Measurements from ENCODE around the gene TOP2B. TPM values are rescaled to one million over a fixed set of nuclear protein-coding genes. Genes with fewer than 3 reads are reported as not detected.

TOP2B gene
- total and polyA plus RNA-seq, 4 donors = 13.5 to 52.9 (median 34.5) TPM

DNA sequence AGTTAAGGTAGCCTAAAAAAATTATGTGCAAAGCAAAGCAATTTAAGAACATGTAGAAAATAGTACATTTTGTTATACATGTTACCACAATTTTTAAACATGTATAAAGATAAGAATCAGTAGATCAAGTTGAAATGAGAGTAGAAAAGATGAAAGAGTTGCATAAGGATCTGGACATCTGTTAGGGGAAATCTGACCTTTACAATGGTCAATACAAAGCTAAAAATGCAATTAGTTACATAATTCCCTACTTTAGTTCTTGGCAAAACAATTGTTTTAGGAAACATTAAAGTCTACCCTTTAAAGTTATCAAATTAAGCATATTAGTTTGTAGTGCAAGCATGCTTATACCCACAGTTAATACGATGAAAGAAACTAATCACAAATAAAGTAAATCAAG is 32.7 kb downstream of the TOP2B start:
- peaks cover 1 to 37% (median 15%) of the 10 kb centered on the region in 4 donors for H3K36me3 ChIP-seq (ENCODE audit: control insufficient read depth in 4 of 4, insufficient read depth in 3 of 4, low read depth in 1 of 4, low read length in 3 of 4)
- no peak overlapping the region for H3K27ac ChIP-seq (ENCODE audit: low read depth in 1 of 2, low read length in 2 of 2)
- no peak overlapping the region for H3K9ac ChIP-seq (ENCODE audit: low read depth in 1 of 2, low read length in 2 of 2)
- WGBS = 45% methylated on average over 1 of the region's 1 CpG
- H3K4me1 ChIP-seq (ENCODE audit: control insufficient read depth in 4 of 4, insufficient read depth in 4 of 4, low read length in 3 of 4) = peaks cover 0 to 26% (median 5%) of the 10 kb centered on the region in 4 donors
- no peak for DNase-seq (ENCODE audit: low spot score)
- no peak for TF ChIP-seq YY1 (IDR thresholded peaks at IDR 0.05)
- no peak for TF ChIP-seq TAF1 (conservative IDR thresholded peaks at IDR 0.05)
- TF ChIP-seq RXRA (IDR thresholded peaks at IDR 0.05) = peak in 1 of 2 donors; percentile 16
- peak; percentile 24 to 37 for TF ChIP-seq HNF4A (conservative IDR thresholded peaks at IDR 0.05)
- no peaks in the 10 kb centered on the region for H3K9me3 ChIP-seq (ENCODE audit: control insufficient read depth in 4 of 4, low read length in 3 of 4)
- no peak overlapping the region for H3K4me3 ChIP-seq (ENCODE audit: low read depth in 1 of 3, low read length in 3 of 3)
- no peaks in the 10 kb centered on the region for H3K27me3 ChIP-seq (ENCODE audit: control insufficient read depth in 4 of 4, insufficient read depth in 4 of 4, low read length in 3 of 4)

DNA sequence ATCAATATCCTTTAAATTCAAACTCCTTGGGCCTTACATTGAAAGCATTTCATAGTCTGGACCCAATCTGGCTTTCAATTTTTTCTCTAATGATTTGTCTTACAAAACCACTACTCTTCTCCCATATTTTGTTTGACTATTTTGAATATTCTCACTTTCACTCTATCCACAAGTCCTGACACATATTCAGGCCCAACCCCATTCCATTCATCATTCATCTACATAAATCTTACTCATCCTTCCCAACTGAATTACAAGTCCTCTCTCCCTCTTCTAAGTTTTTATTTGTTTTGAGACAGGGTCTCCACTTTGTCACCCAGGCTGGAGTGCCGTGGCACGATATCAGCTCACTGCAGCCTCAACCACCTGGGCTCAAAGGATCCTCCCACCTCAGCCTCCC is 43.6 kb downstream of the TOP2B start:
- no peak for DNase-seq (ENCODE audit: low spot score)
- Histone ChIP-seq H3K36me3 (ENCODE audit: control insufficient read depth in 4 of 4, insufficient read depth in 3 of 4, low read depth in 1 of 4, low read length in 3 of 4) (peaks cover 5 to 17% (median 10%) of the 10 kb centered on the region in 4 donors), H3K27ac (ENCODE audit: low read depth in 1 of 2, low read length in 2 of 2) (peak overlapping the region; percentile 60 to 89), H3K4me3 (ENCODE audit: low read depth in 1 of 3, low read length in 3 of 3) (no peak overlapping the region), H3K4me1 (ENCODE audit: control insufficient read depth in 4 of 4, insufficient read depth in 4 of 4, low read length in 3 of 4) (peaks cover 4 to 27% (median 18%) of the 10 kb centered on the region in 4 donors), H3K9me3 (ENCODE audit: control insufficient read depth in 4 of 4, low read length in 3 of 4) (no peaks in the 10 kb centered on the region), H3K9ac (ENCODE audit: low read depth in 1 of 2, low read length in 2 of 2) (no peak overlapping the region), H3K27me3 (ENCODE audit: control insufficient read depth in 4 of 4, insufficient read depth in 4 of 4, low read length in 3 of 4) (no peaks in the 10 kb centered on the region)
- 97% methylated on average over 2 of the region's 2 CpGs for WGBS
- TF ChIP-seq HNF4A (conservative IDR thresholded peaks at IDR 0.05) (no peak), TAF1 (conservative IDR thresholded peaks at IDR 0.05) (no peak)
- TF ChIP-seq, protein P1, sequence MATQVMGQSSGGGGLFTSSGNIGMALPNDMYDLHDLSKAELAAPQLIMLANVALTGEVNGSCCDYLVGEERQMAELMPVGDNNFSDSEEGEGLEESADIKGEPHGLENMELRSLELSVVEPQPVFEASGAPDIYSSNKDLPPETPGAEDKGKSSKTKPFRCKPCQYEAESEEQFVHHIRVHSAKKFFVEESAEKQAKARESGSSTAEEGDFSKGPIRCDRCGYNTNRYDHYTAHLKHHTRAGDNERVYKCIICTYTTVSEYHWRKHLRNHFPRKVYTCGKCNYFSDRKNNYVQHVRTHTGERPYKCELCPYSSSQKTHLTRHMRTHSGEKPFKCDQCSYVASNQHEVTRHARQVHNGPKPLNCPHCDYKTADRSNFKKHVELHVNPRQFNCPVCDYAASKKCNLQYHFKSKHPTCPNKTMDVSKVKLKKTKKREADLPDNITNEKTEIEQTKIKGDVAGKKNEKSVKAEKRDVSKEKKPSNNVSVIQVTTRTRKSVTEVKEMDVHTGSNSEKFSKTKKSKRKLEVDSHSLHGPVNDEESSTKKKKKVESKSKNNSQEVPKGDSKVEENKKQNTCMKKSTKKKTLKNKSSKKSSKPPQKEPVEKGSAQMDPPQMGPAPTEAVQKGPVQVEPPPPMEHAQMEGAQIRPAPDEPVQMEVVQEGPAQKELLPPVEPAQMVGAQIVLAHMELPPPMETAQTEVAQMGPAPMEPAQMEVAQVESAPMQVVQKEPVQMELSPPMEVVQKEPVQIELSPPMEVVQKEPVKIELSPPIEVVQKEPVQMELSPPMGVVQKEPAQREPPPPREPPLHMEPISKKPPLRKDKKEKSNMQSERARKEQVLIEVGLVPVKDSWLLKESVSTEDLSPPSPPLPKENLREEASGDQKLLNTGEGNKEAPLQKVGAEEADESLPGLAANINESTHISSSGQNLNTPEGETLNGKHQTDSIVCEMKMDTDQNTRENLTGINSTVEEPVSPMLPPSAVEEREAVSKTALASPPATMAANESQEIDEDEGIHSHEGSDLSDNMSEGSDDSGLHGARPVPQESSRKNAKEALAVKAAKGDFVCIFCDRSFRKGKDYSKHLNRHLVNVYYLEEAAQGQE (IDR thresholded peaks at IDR 0.05) = no peak
- TF ChIP-seq, protein P2, sequence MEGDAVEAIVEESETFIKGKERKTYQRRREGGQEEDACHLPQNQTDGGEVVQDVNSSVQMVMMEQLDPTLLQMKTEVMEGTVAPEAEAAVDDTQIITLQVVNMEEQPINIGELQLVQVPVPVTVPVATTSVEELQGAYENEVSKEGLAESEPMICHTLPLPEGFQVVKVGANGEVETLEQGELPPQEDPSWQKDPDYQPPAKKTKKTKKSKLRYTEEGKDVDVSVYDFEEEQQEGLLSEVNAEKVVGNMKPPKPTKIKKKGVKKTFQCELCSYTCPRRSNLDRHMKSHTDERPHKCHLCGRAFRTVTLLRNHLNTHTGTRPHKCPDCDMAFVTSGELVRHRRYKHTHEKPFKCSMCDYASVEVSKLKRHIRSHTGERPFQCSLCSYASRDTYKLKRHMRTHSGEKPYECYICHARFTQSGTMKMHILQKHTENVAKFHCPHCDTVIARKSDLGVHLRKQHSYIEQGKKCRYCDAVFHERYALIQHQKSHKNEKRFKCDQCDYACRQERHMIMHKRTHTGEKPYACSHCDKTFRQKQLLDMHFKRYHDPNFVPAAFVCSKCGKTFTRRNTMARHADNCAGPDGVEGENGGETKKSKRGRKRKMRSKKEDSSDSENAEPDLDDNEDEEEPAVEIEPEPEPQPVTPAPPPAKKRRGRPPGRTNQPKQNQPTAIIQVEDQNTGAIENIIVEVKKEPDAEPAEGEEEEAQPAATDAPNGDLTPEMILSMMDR (IDR thresholded peaks at IDR 0.05; ENCODE audit: low read depth, low read length, missing input control) = no peak

DNA sequence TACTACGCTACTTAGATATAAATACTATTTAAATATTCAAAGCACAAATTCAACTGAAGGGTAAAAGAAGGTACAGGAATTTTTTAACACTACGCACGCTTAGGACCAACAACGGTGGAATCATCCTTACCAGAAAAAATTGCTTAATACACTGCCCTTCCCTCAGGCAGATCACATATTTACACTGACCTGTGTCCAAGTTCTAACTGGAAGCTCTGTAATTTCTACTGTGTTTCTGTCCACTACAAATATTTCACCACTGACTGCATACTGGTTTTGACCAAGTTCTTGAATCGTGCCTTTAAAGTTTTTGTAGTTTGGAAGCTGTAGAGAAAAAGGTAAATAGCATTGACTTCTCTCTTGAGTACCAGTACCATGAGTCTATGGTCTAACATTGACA is 44.2 kb downstream of the TOP2B start:
- 38% methylated on average over 5 of the region's 5 CpGs for WGBS
- H3K9ac ChIP-seq (ENCODE audit: low read depth in 1 of 2, low read length in 2 of 2) = no peak overlapping the region
- peaks cover 5 to 17% (median 10%) of the 10 kb centered on the region in 4 donors for H3K36me3 ChIP-seq (ENCODE audit: control insufficient read depth in 4 of 4, insufficient read depth in 3 of 4, low read depth in 1 of 4, low read length in 3 of 4)
- peaks cover 4 to 27% (median 18%) of the 10 kb centered on the region in 4 donors for H3K4me1 ChIP-seq (ENCODE audit: control insufficient read depth in 4 of 4, insufficient read depth in 4 of 4, low read length in 3 of 4)
- H3K9me3 ChIP-seq (ENCODE audit: control insufficient read depth in 4 of 4, low read length in 3 of 4) = no peaks in the 10 kb centered on the region
- no peaks in the 10 kb centered on the region for H3K27me3 ChIP-seq (ENCODE audit: control insufficient read depth in 4 of 4, insufficient read depth in 4 of 4, low read length in 3 of 4)
- H3K27ac ChIP-seq (ENCODE audit: low read depth in 1 of 2, low read length in 2 of 2) = peak overlapping the region; percentile 60 to 89
- DNase-seq (ENCODE audit: low spot score) = no peak
- no peak overlapping the region for H3K4me3 ChIP-seq (ENCODE audit: low read depth in 1 of 3, low read length in 3 of 3)
- TF ChIP-seq HNF4G (IDR thresholded peaks at IDR 0.05) (peak; percentile 42), NR2F2 (IDR thresholded peaks at IDR 0.05) (peak; percentile 11), TAF1 (conservative IDR thresholded peaks at IDR 0.05) (no peak), FOXA1 (IDR thresholded peaks at IDR 0.05) (peak; percentile 97), EGR1 (IDR thresholded peaks at IDR 0.05; ENCODE audit: low read depth in 2 of 2) (peak in 1 of 2 donors; percentile 56), JUND (IDR thresholded peaks at IDR 0.05) (peak; percentile 19 to 82), RAD21 (IDR thresholded peaks at IDR 0.05) (peak; percentile 32 to 56), GABPA (IDR thresholded peaks at IDR 0.05 in 1 of 2, conservative IDR thresholded peaks at IDR 0.05 in 1 of 2) (peak in 1 of 2 donors; percentile 26), RXRA (IDR thresholded peaks at IDR 0.05) (peak; percentile 66 to 86), HNF4A (conservative IDR thresholded peaks at IDR 0.05) (peak; percentile 78 to 86)
- TF ChIP-seq, protein P3, sequence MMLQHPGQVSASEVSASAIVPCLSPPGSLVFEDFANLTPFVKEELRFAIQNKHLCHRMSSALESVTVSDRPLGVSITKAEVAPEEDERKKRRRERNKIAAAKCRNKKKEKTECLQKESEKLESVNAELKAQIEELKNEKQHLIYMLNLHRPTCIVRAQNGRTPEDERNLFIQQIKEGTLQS (IDR thresholded peaks at IDR 0.05) = no peak
- TF ChIP-seq, protein P4, sequence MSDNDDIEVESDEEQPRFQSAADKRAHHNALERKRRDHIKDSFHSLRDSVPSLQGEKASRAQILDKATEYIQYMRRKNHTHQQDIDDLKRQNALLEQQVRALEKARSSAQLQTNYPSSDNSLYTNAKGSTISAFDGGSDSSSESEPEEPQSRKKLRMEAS (IDR thresholded peaks at IDR 0.05) = peak; percentile 82
- TF ChIP-seq, protein P1 (IDR thresholded peaks at IDR 0.05) = peak; percentile 90
- TF ChIP-seq, protein P2 (IDR thresholded peaks at IDR 0.05; ENCODE audit: low read depth, low read length, missing input control) = no peak
